HG02678 (cell line): Measurements from ENCODE around the gene GRAMD2A.

Source experiments
- ATAC-seq: cut with Tn5 transposase; IDR thresholded peaks from one replicate; pipeline ENCODE4 v1.9.1; 2021; ENCODE audit warnings: mild to moderate bottlenecking, moderate library complexity; ENCODE audit not compliant: unreplicated experiment

The GRAMD2A gene

GRCh38 chr15:72197460-72198355 is at the start of gene GRAMD2A:
Gene GRAMD2A, minus strand, starts transcription at chr15:72197787.
- no peak for ATAC-seq

DNA sequence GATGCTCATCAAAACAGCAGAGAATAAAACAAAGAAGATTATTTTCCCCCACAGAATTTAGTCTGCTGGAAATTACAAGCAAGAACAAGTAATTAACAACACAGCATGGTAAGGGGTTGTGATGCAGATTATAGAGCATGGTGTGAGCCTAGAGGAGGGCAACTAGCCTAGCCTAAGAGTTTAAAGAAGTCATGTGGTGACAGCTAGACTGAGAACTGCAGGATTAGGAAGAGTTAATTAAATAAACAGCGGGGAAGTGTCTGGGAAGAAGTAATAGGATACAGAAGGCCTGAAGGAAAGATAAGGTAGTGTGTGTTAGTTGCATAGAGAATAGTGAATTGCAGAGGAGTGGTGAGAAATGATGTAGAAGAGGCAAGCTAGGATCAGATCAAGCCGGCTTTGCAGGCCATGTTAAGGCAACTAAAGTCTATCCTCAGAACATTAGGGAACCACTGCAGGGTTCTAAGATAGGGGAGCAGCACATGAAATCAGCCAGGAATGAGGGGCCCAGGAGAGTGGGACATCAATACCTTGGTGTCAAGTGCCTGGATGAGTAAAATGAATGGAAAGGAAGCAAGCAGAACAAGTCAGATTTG is 45.3 kb upstream of the GRAMD2A start:
- no peak for ATAC-seq

DNA sequence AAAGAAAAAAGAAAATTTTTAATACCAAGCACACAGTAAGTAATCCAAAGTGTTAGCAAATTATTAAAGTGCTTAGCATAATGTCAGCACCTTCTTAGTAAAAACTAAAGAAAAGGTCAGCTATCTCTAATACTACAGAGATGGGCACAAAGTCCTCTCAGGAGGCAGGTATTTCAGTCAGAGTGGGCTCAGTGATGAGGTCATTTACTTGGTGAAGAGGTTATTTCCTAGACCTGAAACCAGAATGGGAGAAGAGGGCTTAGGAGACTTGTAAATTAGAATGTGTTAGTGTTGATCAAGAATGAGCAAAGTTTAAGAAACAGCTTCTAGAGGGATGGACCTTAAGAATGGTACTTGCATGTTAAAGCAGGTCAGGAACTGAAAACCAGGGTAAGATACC is 42.1 kb upstream of the GRAMD2A start:
- no peak for ATAC-seq

DNA sequence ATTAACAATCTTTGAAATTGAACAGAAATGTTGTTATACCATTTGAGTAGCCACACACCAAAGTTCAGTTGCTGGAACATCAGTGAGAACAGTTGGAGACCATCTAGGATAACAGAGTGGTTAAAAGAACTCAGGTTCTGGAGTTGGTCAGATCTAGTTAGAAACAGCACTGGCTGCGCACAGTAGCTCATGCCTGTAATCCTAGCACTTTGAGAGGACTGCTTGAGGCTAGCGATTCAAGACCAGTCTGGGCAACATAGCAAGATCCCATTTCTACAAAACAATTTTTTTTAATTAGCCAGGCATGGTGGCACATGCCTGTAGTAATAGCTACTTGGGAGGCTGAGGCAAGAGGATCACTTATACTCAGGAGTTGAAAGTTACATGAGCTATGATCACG is 41.0 kb upstream of the GRAMD2A start:
- no peak for ATAC-seq

- ATAC-seq, result no peak
These were observed 40.3 kb upstream of the GRAMD2A start for GRCh38 chr15:72237853-72238224.

- ATAC-seq, result peak; percentile 83
These were observed 39.7 kb upstream of the GRAMD2A start for GRCh38 chr15:72237029-72237852.

DNA sequence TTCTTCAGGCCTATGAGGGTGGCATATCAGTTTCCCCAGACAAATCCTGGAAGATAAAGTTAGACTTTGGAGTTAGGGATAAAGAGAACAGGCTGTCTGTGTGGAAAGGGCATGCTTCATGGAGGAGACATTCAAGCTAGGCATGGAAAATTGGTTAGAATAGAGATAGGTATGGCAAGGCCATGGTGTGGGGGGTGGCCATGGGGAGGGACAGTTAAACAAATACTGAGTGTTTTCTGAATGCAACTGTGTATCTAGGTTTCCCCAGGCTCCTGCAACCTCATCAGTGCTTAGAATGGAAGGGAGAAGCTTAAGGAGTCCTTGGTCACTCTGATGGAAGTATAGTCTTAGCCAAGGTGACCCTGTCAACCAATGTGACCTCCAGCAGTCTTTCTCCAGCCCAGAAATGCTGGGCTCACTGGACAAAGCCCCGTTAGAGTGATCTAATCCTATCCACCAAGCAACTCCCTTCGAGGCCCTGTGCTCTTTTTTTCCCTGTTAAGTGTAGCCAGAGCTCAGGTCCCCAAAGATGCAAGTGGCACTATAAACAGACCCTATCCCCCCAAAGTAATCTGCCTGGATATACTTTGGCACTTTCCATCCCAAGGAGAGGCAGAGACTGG is 38.9 kb upstream of the GRAMD2A start:
- ATAC-seq, result no peak

- ATAC-seq, result no peak
These were observed 37.7 kb upstream of the GRAMD2A start for GRCh38 chr15:72235298-72235697.

DNA sequence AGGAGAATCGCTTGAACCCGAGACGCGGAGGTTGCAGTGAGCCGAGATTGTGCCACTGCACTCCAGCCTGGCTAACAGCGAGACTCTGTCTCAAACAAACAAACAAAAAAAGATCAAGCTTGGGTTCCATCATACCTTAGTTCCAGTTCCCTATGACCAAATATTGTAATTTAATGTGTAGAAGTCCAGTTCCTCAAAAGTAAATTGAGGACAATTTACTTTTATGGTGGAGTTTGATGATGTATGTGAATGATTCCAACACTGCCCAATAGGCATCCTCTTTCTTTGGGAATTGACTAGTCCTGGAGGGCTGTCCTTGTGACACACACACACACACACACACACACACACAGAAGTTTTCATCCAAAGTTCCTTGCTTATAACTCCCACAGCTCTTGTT is 36.2 kb upstream of the GRAMD2A start:
- ATAC-seq, result no peak

DNA sequence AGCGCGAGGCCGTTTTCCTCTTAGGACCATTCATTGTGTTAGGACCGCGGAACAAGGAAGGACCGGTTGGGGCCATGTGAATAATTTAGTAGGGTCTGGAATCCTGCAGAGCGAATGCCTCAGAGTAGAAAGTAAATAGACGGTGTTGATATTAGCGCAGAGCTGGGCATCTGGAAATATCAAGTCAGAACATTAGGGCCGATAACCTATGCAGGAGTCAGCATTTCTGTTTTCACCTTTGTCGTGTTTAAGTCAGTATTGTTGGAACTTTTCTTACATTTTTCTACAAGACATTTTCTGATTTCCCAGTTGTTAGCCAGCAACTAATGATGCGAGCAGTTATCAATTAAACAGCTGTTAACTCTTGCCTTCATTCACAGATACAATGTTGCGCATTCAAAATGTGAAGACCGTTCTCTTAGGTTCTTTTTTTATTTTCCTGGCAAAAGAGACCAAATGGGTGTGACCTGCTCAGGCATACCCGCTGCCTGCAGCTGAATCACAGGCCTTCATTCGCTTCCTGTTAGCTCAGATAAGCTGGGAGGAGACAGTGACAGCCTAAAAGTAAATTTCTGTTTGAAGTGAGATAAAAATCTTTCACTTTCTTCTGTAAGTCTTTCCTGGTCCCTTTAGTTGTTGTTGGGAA is 34.4 kb upstream of the GRAMD2A start:
- ATAC-seq, result no peak

GRCh38 chr15:72231066-72231832 is 33.7 kb upstream of the GRAMD2A start, which contains the start of gene PKM:
Gene PKM, minus strand, starts transcription at chr15:72231190. Its CDS starts 12,093 bp downstream, at chr15:72219097.
- peak; percentile 48 for ATAC-seq

- no peak for ATAC-seq
These were observed 32.8 kb upstream of the GRAMD2A start for GRCh38 chr15:72230197-72231065.

GRCh38 chr15:72229947-72230196 is 32.3 kb upstream of the GRAMD2A start:
- no peak for ATAC-seq

DNA sequence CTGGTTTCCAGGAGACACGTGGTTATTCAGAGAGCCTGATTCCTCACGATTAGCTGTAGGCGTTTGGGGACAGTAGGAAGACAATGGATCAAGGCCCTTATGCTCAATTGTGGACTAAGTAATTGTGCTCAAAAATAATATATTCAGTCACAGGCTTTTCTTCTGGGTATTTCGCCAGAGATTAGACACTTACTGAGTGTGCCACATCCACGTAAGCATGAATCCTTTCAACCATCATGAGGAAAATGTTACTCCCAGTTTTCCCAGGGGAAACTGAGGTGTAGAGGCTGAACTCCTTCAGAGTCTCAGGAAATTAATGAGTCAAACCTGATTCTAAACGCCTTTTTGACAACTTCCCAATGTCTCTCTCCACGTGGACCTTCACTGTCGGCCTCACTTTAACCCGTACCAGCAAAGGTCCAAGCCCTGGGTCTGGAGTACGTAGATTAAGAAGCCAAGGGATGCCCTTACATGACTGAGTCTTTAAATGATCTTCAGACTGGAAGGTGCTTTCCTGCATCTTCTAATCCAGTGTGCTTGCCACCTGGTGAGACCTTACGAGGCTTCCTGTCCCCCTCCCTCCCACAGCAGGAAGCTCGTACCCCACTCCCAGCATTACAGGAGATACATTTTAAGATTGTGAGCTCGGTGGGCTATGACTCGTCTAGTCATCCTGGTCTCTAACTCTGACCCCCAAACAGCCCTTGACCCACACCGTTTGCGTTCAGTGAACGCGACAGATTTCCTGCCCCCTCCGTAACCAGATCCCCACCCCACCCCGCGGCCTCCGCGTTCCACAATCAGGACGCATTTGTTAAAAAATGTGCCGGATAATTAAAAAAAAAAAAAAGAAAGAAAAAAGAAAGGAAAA is 31.7 kb upstream of the GRAMD2A start:
- ATAC-seq, result no peak

- ATAC-seq, result no peak
These were observed 30.1 kb upstream of the GRAMD2A start for GRCh38 chr15:72227720-72228119.

- ATAC-seq, result no peak
These were observed 29.6 kb upstream of the GRAMD2A start for GRCh38 chr15:72227192-72227586.

DNA sequence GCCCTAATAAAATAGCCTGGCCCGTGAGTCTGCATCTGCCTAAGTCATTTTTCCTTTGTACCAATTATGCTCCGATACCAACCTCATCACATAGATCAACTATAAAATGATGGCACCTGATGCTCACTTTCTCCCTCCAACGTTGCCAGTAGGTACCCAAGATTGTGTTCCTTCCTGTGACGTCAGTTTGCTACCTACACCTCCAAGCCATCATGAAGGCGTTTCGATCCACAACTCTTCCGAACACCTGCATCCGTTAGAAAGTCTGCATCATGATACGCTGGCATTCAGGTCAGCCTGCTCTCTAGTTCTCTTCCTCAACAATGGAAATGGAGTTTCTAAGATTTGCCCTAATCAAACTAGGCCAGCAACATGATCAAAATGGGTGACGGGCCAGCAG is 25.7 kb upstream of the GRAMD2A start:
- no peak for ATAC-seq

DNA sequence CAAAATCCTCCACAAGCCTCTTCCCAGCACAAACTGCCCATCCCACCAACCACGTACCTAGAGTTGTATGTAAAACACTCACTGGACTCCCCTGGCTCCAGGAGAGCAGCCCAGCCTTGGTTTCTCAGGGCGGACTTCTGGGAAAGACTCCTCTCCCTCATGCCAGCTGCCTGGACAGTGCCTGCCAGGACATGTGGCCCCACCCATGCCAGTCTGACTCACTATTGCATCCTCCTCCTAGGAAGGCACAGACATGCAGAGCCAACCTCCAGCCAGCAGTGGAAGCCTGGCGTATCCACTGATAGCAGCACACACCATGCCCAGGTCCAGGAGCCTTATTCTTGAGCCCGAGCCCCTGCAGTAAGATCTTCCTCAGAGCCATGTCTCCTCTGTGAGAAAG is 24.8 kb upstream of the GRAMD2A start:
- no peak for ATAC-seq
